Head of caudate nucleus (tissue), 42 donors: ENCODE data around the gene BDH1.
"Not testable (repeated sequence)": the region's sequence is repeated elsewhere in the genome, so short reads cannot be mapped to it uniquely, and the experiment has no call there.

Experiments used
- DNase-seq, 42 donors: peaks; one replicate each; pipeline versions ENCODE4 v3.0.0 to v3.0.0-alpha.2; 2020 to 2021; ENCODE audit warnings: mixed read lengths in 7 of 42
- intact Hi-C: fragments of 100-400 bp; cut with DNase I; formaldehyde crosslinking; loops from one replicate; pipeline ENCODE4 v1.15.0; 2022

The BDH1 gene

GRCh38 chr3:197478746-197479668, 76.8 kb downstream of the BDH1 start:
- peak in 24 of 42 donors; percentile 17 to 88 (median 52) for DNase-seq
- intact Hi-C loops: no loop called here

- DNase-seq, intact Hi-C loops: not testable (repeated sequence)
These were observed 78.0 kb downstream of the BDH1 start for GRCh38 chr3:197477816-197478215.

GRCh38 chr3:197475997-197476525, 79.7 kb downstream of the BDH1 start:
- intact Hi-C loops: no loop called here
- no peak for DNase-seq

DNA sequence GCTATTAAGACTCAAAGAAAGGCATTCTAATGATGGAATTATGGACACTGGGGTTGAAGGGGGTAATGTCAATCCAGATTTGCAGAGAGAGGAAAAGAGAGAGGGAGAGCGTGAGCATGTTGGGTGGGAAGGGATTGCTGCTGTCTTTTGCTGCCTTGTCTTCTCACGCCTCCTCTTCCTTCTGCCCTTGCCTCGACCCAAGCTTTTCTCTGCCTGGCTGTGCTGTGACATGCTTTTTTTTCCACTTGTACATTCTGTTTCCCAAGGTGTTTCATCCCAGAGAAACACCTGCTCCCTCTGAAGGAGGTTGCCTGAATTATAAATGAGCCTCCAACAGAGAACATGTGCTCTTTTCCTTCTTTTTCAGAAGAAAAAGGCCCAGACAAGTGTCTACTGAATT, 80.3 kb downstream of the BDH1 start:
- intact Hi-C loops: no loop called here
- DNase-seq: peak in 32 of 42 donors; percentile 27 to 90 (median 56)

GRCh38 chr3:197472151-197472550, 83.6 kb downstream of the BDH1 start:
- intact Hi-C loops: no loop called here

DNA sequence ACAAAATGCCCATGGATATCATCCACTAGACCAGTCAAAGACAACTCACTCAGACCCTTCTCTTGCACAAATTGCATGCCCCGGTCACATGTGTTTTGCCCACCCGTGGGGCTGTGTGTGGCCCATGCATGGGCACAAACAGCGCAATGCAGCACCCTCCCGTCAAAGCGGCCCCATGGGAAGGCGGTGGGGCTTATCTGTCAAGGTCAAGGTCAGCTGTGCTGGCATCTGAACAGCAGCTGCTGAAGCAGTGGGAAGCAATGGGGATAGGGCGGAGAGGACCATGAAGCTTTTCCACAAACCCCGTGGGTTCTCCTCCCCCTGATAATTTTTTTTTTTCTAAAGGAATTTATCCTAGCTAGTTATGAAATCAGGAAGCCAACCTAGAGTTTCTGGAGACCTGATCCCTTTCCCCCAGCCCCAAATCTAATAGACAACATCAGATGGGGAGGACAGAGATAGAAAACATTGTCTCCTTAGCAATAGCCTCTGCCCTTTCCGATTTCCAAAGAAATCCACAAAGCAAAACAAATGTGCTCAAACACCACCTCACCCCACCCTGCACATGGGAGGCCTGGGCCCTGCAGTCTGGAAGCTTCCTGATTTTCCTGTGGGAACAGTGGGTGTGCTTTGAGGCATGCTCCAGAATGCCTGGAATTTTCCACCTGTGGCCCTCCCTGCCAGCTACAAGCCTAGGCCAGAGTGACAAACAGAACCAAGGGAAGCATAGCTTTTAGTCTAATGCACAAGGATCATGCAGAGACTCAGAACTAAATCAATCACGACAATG, 84.4 kb downstream of the BDH1 start:
- intact Hi-C loops: no loop called here
- peak in 7 of 42 donors; percentile 8 to 51 (median 37) for DNase-seq

More at GRCh38 chr3:197472151-197472550, 83.6 kb downstream of the BDH1 start:
- DNase-seq: peak in 1 of 42 donors; percentile 51

GRCh38 chr3:197468866-197469382, 86.8 kb downstream of the BDH1 start:
- DNase-seq: peak in 3 of 42 donors; percentile 24 to 44 (median 38)
- intact Hi-C loops: no loop called here

DNA sequence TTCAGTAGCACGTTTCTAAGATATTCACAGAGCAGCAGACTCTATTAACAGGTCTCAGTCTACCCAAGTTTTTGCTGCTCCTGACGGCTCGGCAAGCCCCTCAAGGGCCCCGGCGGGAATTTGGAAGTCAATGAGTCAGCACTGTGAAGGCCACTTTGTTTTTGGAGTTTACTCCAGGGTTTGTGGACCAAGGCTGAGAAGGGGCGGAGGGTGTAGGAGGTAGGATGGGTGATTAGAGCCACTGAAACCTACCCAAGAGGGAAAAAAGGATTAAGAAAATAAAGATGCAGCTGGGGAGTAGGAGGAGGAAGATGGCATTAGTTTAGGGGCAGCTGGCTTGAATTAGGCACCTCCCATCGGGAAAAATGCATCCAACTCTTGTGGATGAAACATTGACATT, 87.6 kb downstream of the BDH1 start:
- intact Hi-C loops: no loop called here
- DNase-seq: no peak

DNA sequence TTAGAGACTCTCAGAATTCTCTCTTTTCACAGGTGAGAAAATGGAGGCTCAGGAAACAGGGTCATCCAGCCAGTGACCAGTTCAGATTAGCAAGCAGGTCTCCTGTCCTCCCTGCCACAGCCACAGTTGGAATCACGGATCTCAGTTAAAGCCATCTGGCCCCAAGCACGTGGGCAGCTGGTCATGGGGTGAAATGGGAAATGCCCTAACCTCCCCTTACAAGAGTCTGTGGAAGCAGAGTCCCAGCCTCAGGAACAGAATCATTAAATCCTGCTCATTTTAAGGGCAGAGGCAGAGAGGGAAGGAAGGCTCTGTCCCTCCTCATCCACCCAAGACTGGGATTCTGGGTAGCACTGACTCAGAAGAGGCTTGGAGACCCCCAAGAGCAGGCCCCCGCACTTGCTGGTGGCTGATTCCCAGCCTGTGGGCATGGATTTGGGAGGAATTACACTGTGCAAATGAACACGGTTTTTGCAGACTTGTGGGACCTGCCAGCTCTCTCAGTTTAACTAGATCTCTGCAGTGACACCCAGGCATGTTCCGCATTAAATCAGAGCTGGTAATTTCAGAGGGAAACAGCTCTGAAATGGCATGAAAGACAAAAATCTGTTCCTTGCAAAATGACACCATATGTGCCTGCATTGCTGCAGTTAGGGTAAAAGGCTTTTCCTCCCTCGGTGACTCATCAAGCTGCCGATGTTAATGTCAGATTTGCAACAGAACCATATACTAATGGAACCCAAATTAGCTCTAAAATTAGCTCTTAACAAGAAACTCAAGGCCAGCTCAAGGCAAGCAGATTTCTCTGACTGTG, 89.0 kb downstream of the BDH1 start:
- DNase-seq: peak in 27 of 42 donors; percentile 14 to 84 (median 56)
- intact Hi-C loops: no loop called here

DNA sequence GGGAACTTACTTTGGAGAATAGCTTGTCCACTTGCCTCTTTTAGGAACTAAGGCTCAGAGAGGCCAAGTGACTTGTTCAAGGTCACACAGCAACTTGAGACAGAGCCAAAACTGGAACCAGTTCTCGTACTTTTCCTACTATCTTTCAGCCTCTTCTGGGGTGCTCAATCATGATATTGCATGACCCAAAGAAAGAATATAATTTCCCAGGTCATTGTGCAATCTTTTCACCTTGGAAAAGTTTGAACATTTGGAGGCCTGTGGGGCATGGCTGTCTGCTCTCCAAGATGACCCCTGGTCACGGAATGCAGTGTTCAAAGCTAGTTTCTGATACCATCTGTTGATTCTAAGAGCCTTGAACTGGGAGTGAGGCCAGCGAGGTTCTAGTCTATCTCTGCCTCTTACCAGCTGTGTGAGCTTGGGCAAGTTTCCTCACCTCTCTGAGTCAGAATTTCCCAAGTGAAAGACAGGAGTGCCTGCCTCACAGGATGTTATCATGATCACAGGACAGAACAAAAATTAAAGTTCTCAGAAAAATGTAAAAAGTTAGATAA, 89.7 kb downstream of the BDH1 start:
- intact Hi-C loops: no loop called here

DNA sequence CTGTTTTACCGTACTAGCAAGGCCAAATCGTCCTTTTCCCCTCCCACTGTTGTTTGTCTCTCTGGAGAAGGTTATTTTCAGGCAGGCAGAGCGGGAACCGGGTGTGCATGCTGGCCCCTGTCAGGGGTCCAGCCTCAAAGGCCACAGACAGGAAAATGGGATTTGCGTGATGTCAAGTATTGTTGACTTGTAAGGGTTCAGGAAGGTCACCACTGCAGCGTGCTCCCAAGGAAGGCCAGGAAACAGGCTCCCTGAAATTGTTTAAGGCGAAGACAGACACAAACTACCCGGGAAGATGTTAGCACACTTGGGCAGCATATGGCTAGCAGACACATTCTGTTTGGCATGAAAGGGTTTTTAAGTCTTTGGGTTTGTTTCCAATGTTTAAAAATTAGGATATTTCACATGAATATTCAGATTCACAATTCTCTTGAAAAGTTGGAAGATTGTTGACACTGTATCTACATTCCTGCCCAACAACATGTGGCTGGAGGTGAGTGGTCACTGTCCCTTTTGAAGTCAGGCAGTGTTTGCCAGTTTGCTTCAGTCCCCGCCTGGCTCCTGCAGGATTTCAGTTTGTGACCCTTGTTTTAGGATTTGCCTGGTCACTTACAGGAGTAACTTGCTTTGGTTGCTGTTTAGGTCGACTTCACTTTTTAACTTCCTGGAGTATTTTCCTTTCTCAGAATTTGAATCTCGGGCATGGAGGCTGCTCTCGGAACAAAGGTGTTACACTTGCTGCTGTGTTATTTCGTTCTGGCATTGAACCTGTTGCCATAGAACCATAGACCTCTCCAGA, 90.4 kb downstream of the BDH1 start:
- intact Hi-C loops: no loop called here
- DNase-seq: no peak

More for the DNA sequence above, 89.7 kb downstream of the BDH1 start:
- DNase-seq: no peak

- intact Hi-C loops: no loop called here
- no peak for DNase-seq
These were observed 91.0 kb downstream of the BDH1 start for GRCh38 chr3:197464794-197465193.

DNA sequence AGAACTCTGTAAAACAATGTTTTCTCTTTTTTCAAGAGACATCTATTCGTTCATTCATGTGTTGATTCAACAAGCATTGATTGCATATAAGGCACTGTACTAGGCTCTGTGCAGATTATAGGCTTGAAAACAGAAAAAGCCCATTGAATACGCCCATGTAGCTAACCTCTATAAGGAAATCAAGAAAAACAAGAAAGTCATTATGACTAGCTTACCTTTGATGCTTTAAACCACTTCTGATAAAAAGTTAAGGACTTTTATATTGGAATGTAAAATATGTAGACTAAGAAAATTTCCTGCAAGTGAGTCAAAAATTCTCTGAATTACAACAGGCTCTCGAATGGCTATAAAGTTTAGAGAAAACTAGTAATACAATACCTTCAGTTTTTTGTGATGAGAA, 92.5 kb downstream of the BDH1 start:
- DNase-seq: no peak
- intact Hi-C loops: no loop called here

DNA sequence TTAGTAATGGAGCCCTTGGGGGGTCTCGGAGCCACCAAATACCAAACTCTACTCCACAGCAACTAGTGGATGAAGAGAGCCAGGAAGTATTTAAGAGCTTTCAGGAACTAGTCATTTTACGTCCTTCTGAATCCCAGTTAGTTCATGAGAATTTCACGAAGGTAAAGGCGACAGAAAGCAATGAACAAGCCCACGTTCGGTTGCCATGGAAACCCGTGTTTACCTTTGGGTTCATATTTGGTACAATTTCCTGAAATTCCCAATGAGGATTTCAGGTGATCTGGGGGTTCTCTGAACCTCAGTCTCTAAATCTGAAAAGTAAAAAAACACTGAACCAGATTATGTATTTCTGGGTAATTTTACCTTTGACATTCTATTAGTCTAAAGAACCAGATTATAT, 93.0 kb downstream of the BDH1 start:
- intact Hi-C loops: no loop called here
- DNase-seq: peak in 34 of 42 donors; percentile 24 to 82 (median 54)

DNA sequence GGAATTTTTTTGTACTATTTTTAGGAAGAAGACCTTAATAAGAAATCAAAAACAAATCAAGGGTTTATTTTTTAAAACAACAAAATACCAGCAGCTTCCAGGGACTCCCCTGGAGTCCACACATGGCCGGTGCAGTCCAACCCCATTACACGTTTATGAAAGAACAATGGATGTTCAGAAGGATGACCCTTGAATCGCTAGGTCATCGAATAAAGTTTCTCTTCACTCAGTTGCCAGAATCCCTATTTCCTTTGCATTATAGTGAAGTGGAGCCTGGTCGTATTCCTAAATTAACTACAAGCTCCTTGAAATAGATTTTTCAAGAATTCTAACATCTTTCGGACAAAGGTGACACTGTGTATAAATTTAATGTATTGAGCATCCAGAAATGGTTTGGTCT, 95.1 kb downstream of the BDH1 start:
- intact Hi-C loops: no loop called here
- DNase-seq: no peak

GRCh38 chr3:197460002-197460401, 95.8 kb downstream of the BDH1 start:
- intact Hi-C loops: no loop called here
- no peak for DNase-seq
